GM12878 (cell line): ENCODE data around the gene LDLRAD3. TPM values are rescaled to one million over a fixed set of nuclear protein-coding genes. Genes with fewer than 3 reads are reported as not detected.

ENCODE experiments used
- ATAC-seq: fragments of 200-7000 bp; cut with Tn5 transposase; 3 replicates; pipeline ENCODE4 v1.9.1; 2020; ENCODE audit warnings: mild to moderate bottlenecking, moderate library complexity
- BruUV-seq: library from RNA; stranded (reverse); fragments of 400-500 nt; replicated peaks from 2 replicates; lab custom pipeline; 2021; lab: Mats Ljungman, UMichigan
- CTCF ChIA-PET: fragments of 300-600 bp; sonication (Branson Sonifier 250); formaldehyde crosslinking; extraction: SDS; loops from one replicate; lab custom pipeline; 2021; ENCODE audit warnings: inconsistent platforms; lab: Yijun Ruan, JAX
- POLR2A ChIA-PET: fragments of 350-600 bp; formaldehyde crosslinking; extraction: SDS; loops from one replicate; lab custom pipeline; 2021; ENCODE audit warnings: inconsistent platforms; lab: Charles Lee
- RAD21 ChIA-PET: fragments of 300-600 bp; sonication (Branson Sonifier 250); formaldehyde crosslinking; loops from one replicate; lab custom pipeline; 2023; ENCODE audit warnings: antibody characterized with exemption; ENCODE audit not compliant: unreplicated experiment; lab: Charles Lee
- SMC1A ChIA-PET: fragments of 300-600 bp; sonication (Branson Sonifier 250); formaldehyde crosslinking; loops from one replicate; lab custom pipeline; 2023; ENCODE audit not compliant: unreplicated experiment, uncharacterized antibody; lab: Charles Lee
- DNase-seq: peaks from one replicate; pipeline ENCODE4 v3.0.0-alpha.2; 2011; ENCODE audit warnings: low read depth, low spot score
- FAIRE-seq: peaks from 3 replicates; lab custom pipeline; 2011; peaks lifted over from hg19 to GRCh38; lab: Jason Lieb, UNC
- H2AFZ ChIP-seq: 2 replicates; pipeline ENCODE4 v1.6.0; 2011; ENCODE audit warnings: low read depth, low read length, control low read depth; ENCODE audit not compliant: control insufficient read depth
- H3K27ac ChIP-seq: 2 replicates; pipeline ENCODE4 v1.5.1; 2011; ENCODE audit warnings: control low read depth; ENCODE audit not compliant: control insufficient read depth, insufficient read depth
- H3K27me3 ChIP-seq, 2 experiments: replicated peaks in 1 of 2; 2 replicates each; pipeline versions ENCODE4 v1.6.0 to v1.6.1; 2011; ENCODE audit warnings: low read length in 1 of 2; ENCODE audit not compliant: control insufficient read depth in 2 of 2, insufficient read depth in 2 of 2
- H3K36me3 ChIP-seq, 2 experiments: 2 replicates each; pipeline ENCODE4 v1.5.1; 2011; ENCODE audit warnings: low read length in 1 of 2; ENCODE audit not compliant: control insufficient read depth in 2 of 2, insufficient read depth in 2 of 2
- H3K4me1 ChIP-seq: 2 replicates; pipeline ENCODE4 v1.6.1; 2011; ENCODE audit warnings: mild to moderate bottlenecking, low read length, moderate library complexity, mixed read lengths; ENCODE audit not compliant: control insufficient read depth, insufficient read depth
- H3K4me2 ChIP-seq: 2 replicates; pipeline ENCODE4 v1.6.0; 2011; ENCODE audit warnings: control low read depth; ENCODE audit not compliant: control insufficient read depth, insufficient read depth
- H3K4me3 ChIP-seq: fragments of 200-600 bp; sonication (generic); 2 replicates; pipeline ENCODE4 v1.5.1; 2016
- H3K79me2 ChIP-seq: 2 replicates; pipeline ENCODE4 v1.6.0; 2011; ENCODE audit warnings: low read length; ENCODE audit not compliant: control insufficient read depth, insufficient read depth
- H3K9ac ChIP-seq: 2 replicates; pipeline ENCODE4 v1.8.0; 2011; ENCODE audit warnings: low read length, control low read depth, mixed read lengths; ENCODE audit not compliant: control insufficient read depth, insufficient read depth
- H3K9me3 ChIP-seq: replicated peaks from 3 replicates; pipeline ENCODE4 v1.5.1; 2011; ENCODE audit warnings: mild to moderate bottlenecking, low read length; ENCODE audit not compliant: control insufficient read depth, insufficient read depth
- H4K20me1 ChIP-seq: 2 replicates; pipeline ENCODE4 v1.6.0; 2011; ENCODE audit not compliant: control insufficient read depth, insufficient read depth
- ATF7 ChIP-seq: fragments of 450-650 bp; IDR thresholded peaks from 2 replicates; pipeline ENCODE4 v1.6.1; 2016; ENCODE audit warnings: low read depth, mild to moderate bottlenecking
- BMI1 ChIP-seq: fragments of 450-650 bp; IDR thresholded peaks from 2 replicates; pipeline ENCODE4 v1.6.1; 2016; ENCODE audit warnings: mild to moderate bottlenecking, moderate library complexity, borderline replicate concordance
- CREB1 ChIP-seq: IDR thresholded peaks from 2 replicates; pipeline ENCODE4 v1.6.1; 2012; ENCODE audit warnings: low read depth, mild to moderate bottlenecking, inconsistent platforms
- EED ChIP-seq: sonication (generic); IDR thresholded peaks from 2 replicates; pipeline ENCODE4 v1.6.1; 2016; ENCODE audit warnings: antibody characterized with exemption, low read depth
- NRF1 ChIP-seq: conservative IDR thresholded peaks from 2 replicates; pipeline ENCODE4 v1.6.1; 2011; ENCODE audit warnings: mild to moderate bottlenecking, low read depth, low read length, improper control_type of control experiment
- RAD21 ChIP-seq: IDR thresholded peaks from 2 replicates; pipeline ENCODE4 v1.6.1; 2011; ENCODE audit warnings: mild to moderate bottlenecking, low read depth, low read length, moderate library complexity; ENCODE audit not compliant: insufficient read depth
- RAD51 ChIP-seq: fragments of 450-650 bp; IDR thresholded peaks from 2 replicates; pipeline ENCODE4 v1.6.1; 2016; ENCODE audit warnings: moderate library complexity, mild to moderate bottlenecking, inconsistent platforms
- ZNF217 ChIP-seq: fragments of 450-650 bp; IDR thresholded peaks from 2 replicates; pipeline ENCODE4 v1.6.1; 2017; ENCODE audit warnings: antibody characterized with exemption, mild to moderate bottlenecking
- ZNF274 ChIP-seq: IDR thresholded peaks from one replicate; pipeline ENCODE4 v1.8.0; 2011; ENCODE audit not compliant: insufficient read length, insufficient read depth
- ZNF384 ChIP-seq: IDR thresholded peaks from 2 replicates; pipeline ENCODE4 v1.6.1; 2012; ENCODE audit warnings: low read depth, mild to moderate bottlenecking, low read length, improper control_type of control experiment, borderline replicate concordance
- ZZZ3 ChIP-seq: IDR thresholded peaks from 2 replicates; pipeline ENCODE4 v1.6.1; 2011; ENCODE audit warnings: low read depth; ENCODE audit not compliant: control insufficient read depth, insufficient read length
- WGBS: methylation state at CpG from one replicate; pipeline ENCODE4 v1.1.6; 2016; ENCODE audit warnings: low lambda C conversion rate; ENCODE audit not compliant: insufficient replicate concordance, insufficient coverage; ENCODE audit errors: missing lambda C conversion rate; 5-methylcytosine and 5-hydroxymethylcytosine counted together
- in situ Hi-C: fragments of 300-500 bp; cut with MboI; formaldehyde crosslinking; loops from 9 replicates; pipeline ENCODE4 v1.14.3; 2018; ENCODE audit warnings: mixed read lengths
- intact Hi-C: fragments of 100-400 bp; cut with micrococcal nuclease; formaldehyde crosslinking; loops from one replicate; pipeline ENCODE4 v1.14.2; 2022; ENCODE audit not compliant: unreplicated experiment
- polyA plus RNA-seq, 11 experiments: library from polyadenylated mRNA; depleted of rRNA in 4 of 11; unstranded in 6 of 11; stranded (reverse) in 5 of 11; fragments of >200 nt; fragmentation: Nextera tagmentation in 4 of 11; fragmentation: Illumina TruSeq in 1 of 11; extraction: Ambion mirVana in 4 of 11; extraction: Trizol in 1 of 11; gene quantifications; 1 replicate in 1 of 11; 2 replicates in 10 of 11; pipeline versions ENCODE4 v1.2.1 to v1.2.3, GENCODE V29; 2011 to 2016; ENCODE audit warnings: inconsistent platforms in 2 of 11, missing spikeins in 2 of 11, low read depth in 1 of 11
- total RNA-seq, 4 experiments: library from RNA; depleted of rRNA in 3 of 4; stranded (reverse); fragments of >200 nt in 3 of 4; fragmentation: Illumina TruSeq in 1 of 4; extraction: Trizol in 1 of 4; gene quantifications; 2 replicates each; pipeline versions ENCODE4 v1.2.1 to v1.2.3, GENCODE V29; 2013 to 2021
- TF ChIP-seq, protein P1 (sequence below): IDR thresholded peaks from 2 replicates; pipeline ENCODE4 v1.6.1; 2012; ENCODE audit warnings: low read depth, low read length, improper control_type of control experiment

LDLRAD3 gene
- total and polyA plus RNA-seq, 10 of the 15 experiments (the other 5 are each of a cell fraction or from before 2014, with no cell fraction given): 2.5 to 17.2 (median 10.7) TPM

DNA sequence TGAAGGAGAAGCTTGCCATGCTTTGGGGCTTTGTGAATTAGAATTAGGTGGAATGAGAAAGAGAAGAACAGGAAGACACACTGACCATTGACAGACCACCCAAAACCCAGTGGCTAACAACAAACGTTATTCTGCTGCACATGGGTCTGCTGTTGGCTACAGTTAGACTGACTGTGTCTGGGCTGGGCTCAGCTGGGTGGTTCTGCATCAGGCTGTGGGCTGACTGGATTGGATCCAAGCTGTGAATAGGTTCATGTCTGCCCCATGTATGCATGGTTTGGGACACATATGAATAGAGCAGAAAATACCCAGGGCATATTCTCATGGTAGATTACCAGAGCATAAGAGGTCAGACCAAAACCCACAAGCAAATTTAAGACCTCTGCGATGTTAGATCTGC, 11.7 kb upstream of the LDLRAD3 start:
- intact Hi-C loops (no loop called here), in situ Hi-C loops (no loop called here)
- no TSS peak for BruUV-seq
- ChIA-PET SMC1A (interaction anchor here (1.2 kb wide), 1 partner anchor 70 kb away, joined by 3 read pairs; no protein-coding TSS in a partner anchor), CTCF (interaction anchor here (1.1 kb wide), 1 partner anchor 110 kb away, joined by 3 read pairs; no protein-coding TSS in a partner anchor), RAD21 (no interaction called here), POLR2A (interaction anchor here (1.5 kb wide), 1 partner anchor 12 kb away, joined by 3 read pairs; no protein-coding TSS in a partner anchor)
- ATAC-seq: no peak
- no peak overlapping the region for H3K4me2 ChIP-seq
- no peaks in the 10 kb centered on the region for H3K36me3 ChIP-seq
- no peak overlapping the region for H3K27ac ChIP-seq
- no peaks in the 10 kb centered on the region for H4K20me1 ChIP-seq
- H3K4me1 ChIP-seq: no peaks in the 10 kb centered on the region
- H2AFZ ChIP-seq: no peak overlapping the region
- DNase-seq: no peak
- TF ChIP-seq ZNF217 (no peak), RAD21 (no peak), ATF7 (no peak), EED (no peak), CREB1 (no peak), RAD51 (no peak), ZNF274 (no peak), ZZZ3 (no peak), NRF1 (no peak), ZNF384 (no peak), BMI1 (no peak)
- TF ChIP-seq, protein P1, sequence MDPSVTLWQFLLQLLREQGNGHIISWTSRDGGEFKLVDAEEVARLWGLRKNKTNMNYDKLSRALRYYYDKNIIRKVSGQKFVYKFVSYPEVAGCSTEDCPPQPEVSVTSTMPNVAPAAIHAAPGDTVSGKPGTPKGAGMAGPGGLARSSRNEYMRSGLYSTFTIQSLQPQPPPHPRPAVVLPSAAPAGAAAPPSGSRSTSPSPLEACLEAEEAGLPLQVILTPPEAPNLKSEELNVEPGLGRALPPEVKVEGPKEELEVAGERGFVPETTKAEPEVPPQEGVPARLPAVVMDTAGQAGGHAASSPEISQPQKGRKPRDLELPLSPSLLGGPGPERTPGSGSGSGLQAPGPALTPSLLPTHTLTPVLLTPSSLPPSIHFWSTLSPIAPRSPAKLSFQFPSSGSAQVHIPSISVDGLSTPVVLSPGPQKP: no peak
- WGBS: 28% methylated on average over 2 of the region's 2 CpGs
- FAIRE-seq: no peak
- no peaks in the 10 kb centered on the region; the same call in 2 of the 3 replicates for H3K9me3 ChIP-seq
- H3K27me3 ChIP-seq: peaks cover 0 to 3% of the 10 kb centered on the region in 2 experiments; a peak in 2 of 4 replicates
- no peak overlapping the region for H3K9ac ChIP-seq
- no peak overlapping the region for H3K4me3 ChIP-seq
- H3K79me2 ChIP-seq: no peaks in the 10 kb centered on the region
